GM18499 (cell line): ENCODE results near the gene MCTP1.

ENCODE experiments used
- ATAC-seq: cut with Tn5 transposase; IDR thresholded peaks from one replicate; pipeline ENCODE4 v1.9.1; 2021; ENCODE audit warnings: moderate number of reproducible peaks; ENCODE audit not compliant: insufficient read depth, unreplicated experiment

The MCTP1 gene

DNA sequence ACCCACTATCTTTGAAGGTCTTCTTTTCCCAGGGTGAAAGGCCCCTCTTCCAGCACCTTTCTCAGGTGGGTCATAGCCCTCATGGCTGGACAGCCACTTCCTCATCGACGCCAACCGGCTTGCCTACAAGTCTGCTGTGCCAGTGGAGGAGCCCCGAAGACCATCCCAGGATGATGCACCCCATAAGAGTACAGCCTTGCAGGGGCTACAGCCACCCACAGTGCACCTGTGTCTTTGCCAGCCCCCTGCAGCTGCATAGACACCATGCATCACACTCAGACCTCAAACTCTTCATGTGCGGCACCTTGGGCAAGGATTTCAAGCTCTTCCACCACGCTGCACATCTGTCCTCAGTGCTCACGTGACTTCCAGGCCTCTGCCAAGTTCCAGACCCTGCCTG, 493.1 kb downstream of the MCTP1 start:
- no peak for ATAC-seq

DNA sequence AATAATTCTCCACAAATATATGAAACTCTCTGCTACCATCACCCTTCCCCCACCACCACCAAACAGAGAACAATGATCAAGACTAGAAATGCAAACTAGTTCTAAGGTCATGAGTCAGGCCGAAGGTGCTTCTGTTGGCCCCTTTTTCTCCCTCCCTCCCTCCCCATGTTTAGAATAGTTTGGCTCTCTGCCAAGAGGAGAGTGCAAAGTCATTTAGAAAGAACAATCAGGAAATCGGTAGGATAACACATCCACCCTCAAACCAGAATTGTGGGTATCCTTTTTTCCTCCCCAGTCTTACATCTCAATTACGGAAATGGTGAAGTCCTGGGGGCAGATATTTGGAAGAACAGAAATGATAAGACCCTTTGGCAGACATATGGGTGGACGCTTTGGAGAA, 496.4 kb downstream of the MCTP1 start:
- no peak for ATAC-seq

DNA sequence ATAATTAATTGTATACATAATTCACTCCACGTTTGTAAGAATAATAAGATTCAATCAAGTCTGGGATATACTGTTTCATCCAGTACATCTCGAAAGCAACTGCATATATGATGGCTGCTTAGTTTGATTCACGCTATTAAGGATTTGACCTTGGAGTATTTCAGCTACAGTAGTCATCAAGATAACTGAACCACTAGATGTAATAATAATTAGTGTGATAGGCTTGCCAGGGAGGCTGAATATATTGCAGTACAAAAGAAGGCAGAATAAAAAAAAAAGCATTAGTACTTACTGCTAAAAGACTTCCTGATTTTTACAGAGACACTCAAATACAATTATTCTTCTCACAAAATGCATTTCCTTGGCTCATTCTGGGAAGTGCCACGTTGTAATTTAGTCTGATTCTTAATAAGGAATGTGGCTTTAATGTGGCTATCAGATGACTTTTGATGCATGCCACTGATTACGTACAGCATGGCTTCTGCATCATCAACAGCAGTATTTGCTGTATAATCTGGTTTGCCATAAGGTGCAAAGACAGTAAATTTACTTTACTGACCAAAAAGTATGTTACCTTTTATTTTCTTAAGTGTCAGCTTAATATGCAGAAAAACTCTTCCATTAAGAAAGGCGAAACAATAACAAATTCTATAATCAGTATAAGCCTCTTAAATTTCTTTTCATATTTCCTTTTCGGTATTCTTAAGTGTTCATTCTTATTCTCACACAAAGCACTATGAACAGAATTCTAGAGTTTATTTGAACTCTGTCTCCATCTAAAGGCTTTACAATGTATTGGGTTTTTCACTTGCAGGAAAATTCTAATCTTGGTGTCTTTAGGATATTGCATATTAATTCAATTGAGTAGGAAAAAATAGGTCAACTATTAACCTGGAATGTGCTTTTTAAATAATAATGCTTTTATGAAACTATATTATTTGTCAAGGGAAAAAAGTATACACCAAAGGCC, 500.1 kb downstream of the MCTP1 start:
- ATAC-seq, result no peak

DNA sequence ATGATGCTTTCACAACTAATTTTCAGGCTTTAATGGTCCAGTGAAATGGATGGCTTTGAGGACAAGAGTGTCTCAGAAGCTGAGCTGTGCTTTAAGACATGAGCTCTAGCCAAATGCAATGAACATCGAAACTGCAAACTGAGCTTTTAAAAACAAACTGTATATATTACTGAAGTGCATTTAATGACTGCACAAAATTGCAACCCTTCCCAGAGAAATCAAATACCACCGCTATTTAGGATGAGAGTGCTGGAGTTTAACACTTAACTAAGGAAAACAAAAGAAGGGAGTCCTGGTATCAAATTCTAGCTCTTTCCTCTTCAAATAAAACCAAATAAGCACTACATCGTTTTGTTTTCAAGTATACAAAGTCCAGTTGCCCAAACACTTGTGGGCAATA, 502.5 kb downstream of the MCTP1 start:
- ATAC-seq, result no peak

DNA sequence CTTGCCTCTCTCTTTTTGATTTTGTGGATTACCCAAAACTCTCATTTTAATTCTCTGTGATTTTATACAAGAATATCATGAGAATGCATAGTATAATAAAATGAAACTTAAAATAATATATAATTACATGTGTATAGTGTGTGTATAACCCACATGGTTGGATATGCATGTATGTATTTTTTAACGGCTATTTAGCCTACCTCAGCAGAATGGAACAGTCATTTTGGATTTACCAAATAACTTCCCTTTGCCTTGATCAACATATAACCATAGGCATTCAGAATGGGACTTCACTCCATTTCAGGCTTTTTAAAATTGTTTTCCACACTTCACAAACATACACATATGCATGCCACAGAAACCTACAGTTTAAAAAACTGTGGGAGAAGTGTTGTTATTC, 505.2 kb downstream of the MCTP1 start:
- no peak for ATAC-seq

DNA sequence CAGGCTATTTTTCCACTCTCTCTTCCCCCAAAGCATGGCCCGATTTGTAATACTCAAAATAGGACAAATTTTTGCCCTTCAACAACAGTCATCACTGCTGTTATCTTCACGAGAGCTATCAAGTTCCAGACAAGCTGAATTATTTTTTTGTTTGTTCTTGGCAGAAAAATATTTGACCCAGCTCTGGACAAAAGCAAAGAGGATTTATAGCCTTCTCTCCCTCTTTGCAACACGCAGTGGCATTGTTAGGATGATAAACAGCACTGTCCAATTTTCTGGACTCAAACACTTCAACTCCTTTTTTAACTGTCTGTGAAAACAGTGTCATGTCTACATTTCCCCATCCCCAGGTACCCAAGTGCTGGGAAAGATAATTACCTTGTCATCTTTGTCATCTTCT, 506.2 kb downstream of the MCTP1 start:
- ATAC-seq, result no peak

DNA sequence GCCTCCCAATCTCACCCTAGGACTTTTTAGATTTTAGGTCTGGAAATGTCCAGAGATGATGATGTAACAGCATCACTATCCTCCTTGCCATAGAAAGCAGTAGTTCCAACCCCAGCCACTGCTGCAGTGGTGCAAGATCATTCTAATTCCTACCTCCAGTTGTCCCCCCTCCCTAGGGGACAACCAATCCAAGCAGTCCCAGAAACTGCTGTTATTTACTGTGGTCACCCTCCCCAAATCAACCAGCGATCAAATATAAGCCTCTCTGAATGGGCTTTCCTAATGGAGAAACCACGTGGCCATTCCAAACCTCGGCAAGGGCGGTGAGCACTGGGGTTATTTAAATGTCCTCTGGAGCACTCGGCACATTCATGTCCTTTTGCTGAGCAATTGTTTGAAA, 506.6 kb downstream of the MCTP1 start:
- ATAC-seq, result no peak

DNA sequence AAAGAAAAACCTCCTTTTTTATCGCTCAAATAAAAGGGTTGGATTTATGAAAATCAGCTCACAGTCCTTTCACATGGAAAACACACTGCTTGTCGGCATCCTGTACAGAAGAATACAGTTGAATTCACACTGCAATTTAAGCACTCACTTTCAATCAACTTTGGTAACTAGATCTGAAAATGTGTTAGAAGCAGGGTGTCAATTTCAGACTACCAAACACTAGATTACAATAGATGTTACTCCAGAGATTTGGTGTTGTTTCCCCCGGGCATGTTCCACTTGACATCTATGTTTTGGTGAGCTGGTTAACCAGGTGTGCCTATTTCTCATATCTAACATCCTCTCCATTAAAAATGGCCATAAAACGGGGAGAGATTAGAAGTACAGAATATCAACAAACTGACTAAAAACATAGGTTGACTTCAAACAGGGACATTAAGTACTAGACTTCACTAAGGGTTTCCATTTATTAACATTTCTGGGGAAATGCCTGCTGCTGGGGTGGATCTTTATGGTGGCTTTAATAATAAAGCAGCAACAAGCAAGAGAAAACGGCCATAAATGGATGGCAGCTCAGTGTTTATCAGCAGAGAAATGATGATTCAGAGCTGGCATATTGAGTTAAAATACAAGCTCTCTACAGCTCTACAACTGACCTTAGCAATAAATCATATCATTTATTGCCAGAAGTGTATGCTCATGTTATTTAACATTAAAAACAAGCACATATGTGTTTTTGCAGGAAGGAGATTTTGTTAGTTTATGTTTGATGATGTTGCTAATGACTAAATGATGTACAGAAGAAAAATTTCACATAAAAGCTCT, 507.6 kb downstream of the MCTP1 start:
- no peak for ATAC-seq

DNA sequence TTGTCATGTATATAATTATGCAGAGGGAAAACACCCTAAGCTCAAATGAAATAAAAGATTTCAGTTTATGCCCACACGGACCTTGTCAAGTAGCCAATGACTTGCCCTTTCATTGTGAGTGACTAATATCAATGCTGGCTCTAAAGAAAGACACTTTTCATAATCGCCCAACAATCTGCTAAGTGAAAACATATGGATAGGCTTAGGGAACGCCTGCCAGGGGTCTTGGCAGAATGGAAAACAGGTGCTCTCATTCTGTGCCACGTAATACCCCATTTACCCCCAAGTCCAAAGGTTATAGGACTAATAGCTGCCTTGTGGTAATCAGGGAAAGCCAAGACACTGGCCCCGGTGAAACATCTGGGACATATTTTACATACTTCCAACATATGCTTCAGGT, 508.7 kb downstream of the MCTP1 start:
- no peak for ATAC-seq

DNA sequence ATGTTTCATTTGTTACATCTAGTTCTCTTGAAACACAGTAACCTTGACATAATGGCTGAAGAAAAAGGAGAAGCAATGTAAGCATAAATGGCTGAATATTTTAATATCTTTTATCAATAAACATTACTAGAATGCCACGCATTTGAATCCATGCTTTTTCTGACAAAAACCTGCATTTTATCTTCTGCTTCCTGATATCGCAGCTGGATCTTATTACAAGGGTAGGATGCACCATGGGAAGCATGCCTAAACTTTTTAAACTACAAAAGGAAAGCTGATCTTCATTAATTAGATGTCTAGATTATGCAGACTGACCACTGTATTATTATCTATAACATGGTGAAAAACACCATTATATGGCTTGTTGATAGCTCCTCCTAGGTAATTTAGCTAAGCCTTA, 509.8 kb downstream of the MCTP1 start:
- no peak for ATAC-seq

DNA sequence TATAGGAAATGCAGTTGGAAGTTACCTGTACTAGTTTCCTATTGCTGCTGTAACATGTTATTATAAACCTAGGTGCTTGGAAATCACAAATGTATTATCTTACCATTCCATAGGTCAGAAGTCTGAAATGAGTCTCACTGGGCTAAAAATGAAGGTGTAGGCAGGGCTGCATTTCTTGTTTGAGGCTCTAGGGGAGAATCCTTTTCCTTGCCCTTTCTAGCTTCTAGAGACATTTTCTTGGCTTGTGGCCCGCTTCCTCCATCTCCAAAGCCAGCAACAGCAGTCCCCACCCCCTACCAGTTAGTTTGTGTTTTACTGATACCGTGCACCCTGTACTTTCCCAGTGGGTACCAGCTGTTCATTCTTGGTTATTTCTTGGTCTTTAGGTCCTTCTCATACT, 513.2 kb downstream of the MCTP1 start:
- ATAC-seq, result no peak

DNA sequence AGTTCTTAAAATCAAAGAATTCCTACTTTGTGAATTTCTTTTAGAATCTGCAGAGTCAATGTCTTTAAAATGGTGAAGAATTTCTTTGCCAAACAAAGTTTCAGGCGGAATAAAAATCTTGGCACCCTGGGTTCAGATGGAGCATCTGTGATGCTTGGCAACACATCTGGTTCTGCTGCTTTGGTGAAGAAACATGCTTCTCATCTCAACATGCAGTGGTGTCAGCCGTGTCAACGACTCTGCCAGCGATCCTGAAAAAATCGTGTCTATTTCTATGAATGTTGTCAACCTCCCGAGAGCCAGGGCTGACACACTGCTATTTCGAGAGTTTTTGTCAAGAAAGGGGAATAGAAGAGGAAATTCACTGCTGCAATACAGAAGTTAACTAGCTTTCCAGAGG, 514.9 kb downstream of the MCTP1 start:
- ATAC-seq, result no peak

DNA sequence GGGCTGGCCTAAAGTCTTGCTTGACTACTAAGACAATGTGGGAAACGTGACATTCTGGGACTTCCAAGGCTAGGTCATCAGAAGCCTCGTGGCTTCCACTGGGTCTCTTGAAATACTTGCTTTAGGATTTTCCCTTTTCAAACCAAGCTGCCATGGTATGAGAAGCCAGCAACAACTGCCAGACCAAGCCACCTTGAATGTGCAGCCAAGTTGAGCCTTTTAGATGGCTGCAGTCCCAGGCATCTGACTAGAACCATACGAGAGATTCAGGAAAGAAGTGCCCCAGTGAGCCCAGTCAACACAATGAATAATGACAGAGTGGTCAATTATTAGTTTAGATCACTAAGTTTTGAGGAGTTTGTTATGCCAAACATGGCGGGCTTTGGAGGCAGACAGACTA, 523.1 kb downstream of the MCTP1 start:
- no peak for ATAC-seq

DNA sequence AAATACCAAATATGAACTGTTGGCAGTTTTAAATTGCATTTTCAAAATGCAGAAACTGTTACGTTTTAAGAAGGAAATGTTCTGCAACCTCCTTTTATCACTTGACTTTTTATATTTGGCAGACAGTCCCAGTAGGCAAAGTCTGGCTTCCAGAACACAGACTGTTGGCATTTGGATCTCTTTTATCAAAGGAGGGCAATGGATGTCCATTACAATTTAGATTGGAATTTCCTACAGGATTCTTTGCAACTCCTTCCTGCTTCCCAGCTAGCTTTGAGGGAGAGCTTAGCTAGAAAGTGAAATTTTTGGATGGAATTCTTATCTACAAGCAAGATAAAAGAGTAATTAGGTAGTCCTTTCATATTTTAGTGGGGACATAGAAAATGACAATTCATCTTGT, 523.8 kb downstream of the MCTP1 start:
- no peak for ATAC-seq

DNA sequence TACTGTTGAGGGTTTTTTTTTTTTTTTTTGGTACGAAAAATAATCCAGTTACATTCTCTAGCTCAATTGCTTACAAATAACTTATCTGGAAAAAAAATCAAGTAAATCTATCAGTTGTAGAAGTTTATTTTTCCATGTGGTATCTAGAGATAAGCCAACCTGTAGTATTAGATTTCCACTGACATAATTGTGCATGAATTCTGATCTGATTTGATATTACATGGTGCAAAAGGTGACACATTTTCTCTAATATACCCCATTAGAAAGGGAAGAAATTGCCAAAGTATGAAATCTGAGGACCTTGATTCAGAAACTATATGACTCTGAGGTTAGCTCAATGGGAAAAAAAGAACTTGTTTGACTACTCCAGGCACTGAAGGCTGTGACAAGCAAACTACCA, 524.9 kb downstream of the MCTP1 start:
- ATAC-seq, result no peak

DNA sequence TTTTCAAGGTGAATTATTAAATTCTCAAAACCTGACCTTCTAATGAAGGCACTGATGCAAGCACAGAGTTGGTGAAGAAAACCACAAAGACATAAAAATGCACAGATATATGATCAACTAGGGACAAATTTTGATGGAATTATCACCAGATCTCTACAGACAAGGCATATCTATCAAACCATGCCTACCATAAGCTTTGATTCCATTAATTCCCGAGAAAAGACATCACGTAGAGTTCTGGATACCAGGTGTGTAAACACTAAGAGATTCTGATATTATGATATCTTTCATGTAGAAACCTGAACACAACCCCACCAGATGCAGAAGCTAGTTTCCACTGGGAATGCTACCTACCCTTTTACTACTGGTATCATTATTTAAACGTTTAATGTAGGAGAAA, 525.9 kb downstream of the MCTP1 start:
- ATAC-seq, result no peak

DNA sequence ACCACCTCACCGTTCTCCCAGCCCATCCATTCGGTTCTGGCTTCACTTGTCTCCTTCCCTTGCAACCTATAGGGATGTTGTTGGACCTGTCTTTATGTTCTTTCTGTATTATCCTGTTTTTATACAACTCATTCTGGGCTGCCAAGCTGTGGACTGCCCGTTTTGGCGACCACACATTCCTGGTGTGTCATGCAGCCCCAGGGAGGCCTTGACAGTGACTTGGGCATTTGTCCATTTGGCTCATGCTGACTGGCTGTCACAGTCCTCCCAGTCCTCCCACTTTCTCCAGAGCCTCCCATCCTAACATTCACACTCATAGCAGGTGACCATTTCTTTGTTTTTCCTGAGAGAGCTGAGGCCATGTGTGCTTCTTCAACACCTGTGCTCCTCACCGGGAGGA, 530.1 kb downstream of the MCTP1 start:
- no peak for ATAC-seq

DNA sequence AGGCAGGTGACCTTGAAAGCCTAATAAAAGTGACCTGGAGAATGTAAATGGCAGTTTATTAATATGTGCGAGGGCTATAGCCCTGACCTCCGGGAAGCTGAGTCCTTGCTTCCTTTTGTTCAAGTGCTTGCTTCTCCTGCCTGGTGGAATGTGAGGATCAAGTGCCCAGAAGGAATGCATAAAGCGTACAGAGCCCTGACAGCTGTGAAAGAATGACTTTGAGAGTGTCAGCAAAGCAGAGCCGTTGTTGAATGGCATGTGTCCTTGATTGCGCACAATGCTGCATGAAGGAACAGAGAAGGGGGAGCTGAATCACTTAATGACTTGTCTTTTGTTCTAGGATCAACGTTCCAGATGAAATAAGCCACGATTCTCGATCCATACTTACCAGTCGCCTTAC, 533.4 kb downstream of the MCTP1 start:
- ATAC-seq, result no peak

DNA sequence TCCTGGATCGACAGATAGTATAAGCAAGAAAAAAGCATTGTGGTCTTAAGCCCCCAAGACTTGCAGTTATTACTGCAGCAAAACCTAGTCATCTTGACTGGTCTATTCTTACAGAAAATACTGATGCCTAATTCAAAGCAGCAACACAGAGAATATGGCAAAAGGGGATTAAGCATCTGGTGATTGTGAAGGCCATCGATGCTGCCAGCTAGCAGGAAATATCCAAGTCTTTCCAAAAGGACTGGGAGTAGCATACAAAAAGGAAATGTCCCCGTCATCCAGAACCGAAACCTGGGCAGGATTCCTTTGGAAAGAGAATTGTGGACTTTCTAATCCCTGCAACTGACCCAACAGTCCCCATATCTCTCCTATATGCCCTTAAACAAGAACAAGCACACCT, 534.2 kb downstream of the MCTP1 start:
- no peak for ATAC-seq

DNA sequence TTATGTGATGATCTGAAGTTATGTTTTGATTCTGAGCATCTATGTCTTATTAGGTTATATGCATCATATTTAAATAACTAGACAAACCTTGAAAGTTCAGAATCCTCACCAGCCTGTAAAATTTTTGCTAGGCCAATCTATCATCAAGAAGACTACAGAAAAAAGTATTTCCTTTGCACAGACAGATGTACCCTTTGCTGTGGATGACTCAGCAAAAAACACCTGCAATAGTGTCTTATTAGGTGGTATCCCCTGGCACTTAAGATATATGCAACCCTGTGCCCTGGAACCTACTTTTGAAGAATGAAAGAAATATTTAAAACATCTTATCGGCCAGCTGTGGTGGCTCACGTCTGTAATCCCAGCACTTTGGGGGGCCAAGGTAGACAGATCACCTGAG, 535.9 kb downstream of the MCTP1 start:
- no peak for ATAC-seq

DNA sequence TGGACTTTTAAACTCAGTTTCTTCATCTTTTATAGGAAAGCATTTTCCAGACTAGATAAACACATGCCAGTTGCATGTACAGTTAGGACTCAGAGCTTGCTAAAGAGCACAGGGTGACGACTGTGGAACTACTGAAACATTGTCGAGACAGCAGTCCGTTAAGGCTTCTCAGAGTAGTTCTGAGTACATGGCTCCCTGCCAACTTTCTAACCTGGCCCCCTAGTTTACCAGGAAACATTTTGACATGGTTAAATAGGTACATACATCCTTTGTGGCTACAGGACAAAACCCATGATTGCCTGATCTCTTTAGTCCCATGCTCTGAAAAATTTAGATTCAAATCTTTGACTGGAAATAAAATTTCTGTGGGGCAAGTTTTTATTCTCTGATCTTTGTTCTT, 536.7 kb downstream of the MCTP1 start:
- no peak for ATAC-seq

DNA sequence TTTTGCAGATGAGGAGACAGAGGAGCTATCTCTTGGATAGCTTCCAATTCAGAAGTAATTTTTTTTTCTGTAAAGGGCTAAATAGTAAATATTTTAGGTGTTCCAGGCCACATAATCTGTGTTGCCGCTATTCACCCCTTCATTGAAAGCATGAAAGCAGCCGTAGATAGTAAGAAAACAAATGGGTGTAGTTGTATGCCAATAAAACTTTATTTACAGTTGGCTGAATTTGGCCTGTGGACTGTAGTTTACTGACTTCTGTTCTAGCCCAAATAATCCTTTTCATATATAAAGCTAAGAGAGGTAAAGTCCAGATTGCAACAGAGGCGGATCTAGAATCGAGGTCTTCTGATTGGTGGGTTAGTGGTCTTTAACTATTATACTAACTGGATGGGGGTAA, 537.5 kb downstream of the MCTP1 start:
- ATAC-seq, result no peak
